Neural cell (in vitro differentiated cells): ENCODE data around the gene ERLIN1.

Experiments
- EP300 ChIP-seq: fragments of 450-650 bp; conservative IDR thresholded peaks from 2 replicates; pipeline ENCODE4 v1.6.1; 2014; ENCODE audit warnings: antibody characterized with exemption, mild to moderate bottlenecking, moderate library complexity; ENCODE audit not compliant: poor library complexity, severe bottlenecking
- POLR2AphosphoS5 ChIP-seq: IDR thresholded peaks from 2 replicates; pipeline ENCODE4 v1.6.1; 2012
- RAD21 ChIP-seq: fragments of 450-650 bp; conservative IDR thresholded peaks from 2 replicates; pipeline ENCODE4 v1.6.1; 2014; ENCODE audit warnings: antibody characterized with exemption, mild to moderate bottlenecking, moderate library complexity
- SMC3 ChIP-seq: fragments of 450-650 bp; conservative IDR thresholded peaks from 2 replicates; pipeline ENCODE4 v1.6.1; 2014; ENCODE audit warnings: antibody characterized with exemption, mild to moderate bottlenecking, moderate library complexity; ENCODE audit not compliant: poor library complexity
- TF ChIP-seq, protein P1 (sequence below): fragments of 450-650 bp; IDR thresholded peaks from 2 replicates; pipeline ENCODE4 v1.5.1; 2014; ENCODE audit warnings: antibody characterized with exemption, mild to moderate bottlenecking, moderate library complexity; ENCODE audit not compliant: poor library complexity, severe bottlenecking

DNA sequence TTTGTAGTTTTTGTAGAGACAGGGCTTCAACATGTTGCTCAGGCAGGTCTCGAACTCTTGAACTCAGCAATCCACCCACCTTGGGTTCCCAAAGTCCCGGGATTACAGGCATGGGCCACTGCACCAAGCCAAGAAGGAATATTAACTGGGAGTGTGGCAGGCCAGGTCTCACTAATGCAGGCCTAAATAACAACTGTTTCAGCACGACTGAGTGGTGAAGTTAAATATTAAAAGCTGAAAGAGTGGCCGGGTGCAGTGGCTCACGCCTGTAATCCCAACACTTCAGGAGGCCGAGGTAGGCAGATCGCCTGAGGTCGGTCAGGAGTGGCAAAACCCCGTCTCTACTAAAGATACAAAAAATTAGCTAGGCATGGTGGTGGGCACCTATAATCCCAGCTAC lies 22.4 kb upstream of the ERLIN1 start:
- TF ChIP-seq, protein P1, sequence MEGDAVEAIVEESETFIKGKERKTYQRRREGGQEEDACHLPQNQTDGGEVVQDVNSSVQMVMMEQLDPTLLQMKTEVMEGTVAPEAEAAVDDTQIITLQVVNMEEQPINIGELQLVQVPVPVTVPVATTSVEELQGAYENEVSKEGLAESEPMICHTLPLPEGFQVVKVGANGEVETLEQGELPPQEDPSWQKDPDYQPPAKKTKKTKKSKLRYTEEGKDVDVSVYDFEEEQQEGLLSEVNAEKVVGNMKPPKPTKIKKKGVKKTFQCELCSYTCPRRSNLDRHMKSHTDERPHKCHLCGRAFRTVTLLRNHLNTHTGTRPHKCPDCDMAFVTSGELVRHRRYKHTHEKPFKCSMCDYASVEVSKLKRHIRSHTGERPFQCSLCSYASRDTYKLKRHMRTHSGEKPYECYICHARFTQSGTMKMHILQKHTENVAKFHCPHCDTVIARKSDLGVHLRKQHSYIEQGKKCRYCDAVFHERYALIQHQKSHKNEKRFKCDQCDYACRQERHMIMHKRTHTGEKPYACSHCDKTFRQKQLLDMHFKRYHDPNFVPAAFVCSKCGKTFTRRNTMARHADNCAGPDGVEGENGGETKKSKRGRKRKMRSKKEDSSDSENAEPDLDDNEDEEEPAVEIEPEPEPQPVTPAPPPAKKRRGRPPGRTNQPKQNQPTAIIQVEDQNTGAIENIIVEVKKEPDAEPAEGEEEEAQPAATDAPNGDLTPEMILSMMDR = no peak
- no peak for TF ChIP-seq POLR2AphosphoS5
- no peak for TF ChIP-seq RAD21
- no peak for TF ChIP-seq SMC3
- TF ChIP-seq EP300 = no peak
